HEK293 (cell line): ENCODE measurements around the gene HPRT1.

Source experiments
- CTCF ChIA-PET: fragments of 350-600 bp; formaldehyde crosslinking; extraction: SDS; loops from one replicate; lab custom pipeline; 2021; ENCODE audit warnings: antibody characterized with exemption; lab: Yijun Ruan, JAX
- POLR2A ChIA-PET: fragments of 300-600 bp; formaldehyde crosslinking; extraction: SDS; loops from one replicate; lab custom pipeline; 2020; ENCODE audit warnings: antibody characterized with exemption, inconsistent platforms; lab: Yijun Ruan, JAX
- H3K27ac ChIP-seq: fragments of 200-500 bp; sonication (Bioruptor generic); 2 replicates; pipeline ENCODE4 v1.5.1; 2014; ENCODE audit warnings: low read depth, low read length, control low read depth, inconsistent platforms; ENCODE audit errors: extremely low read depth
- H3K36me3 ChIP-seq, 2 experiments: fragments of 200-500 bp in 1 of 2; sonication (Bioruptor generic) in 1 of 2; 1 replicate in 1 of 2; 2 replicates in 1 of 2; pipeline ENCODE4 v1.5.1; 2014 to 2017; ENCODE audit warnings: inconsistent platforms in 2 of 2, low read length in 2 of 2; ENCODE audit not compliant: control insufficient read depth in 2 of 2, insufficient read depth in 1 of 2
- H3K4me1 ChIP-seq: fragments of 200-500 bp; sonication (Bioruptor generic); 2 replicates; pipeline ENCODE4 v1.5.1; 2014; ENCODE audit warnings: mild to moderate bottlenecking, low read length, inconsistent platforms; ENCODE audit not compliant: control insufficient read depth, insufficient read depth
- H3K4me3 ChIP-seq: 2 replicates; pipeline ENCODE4 v1.5.1; 2011; ENCODE audit warnings: low read depth, mild to moderate bottlenecking, control low read depth, low read length, moderate library complexity
- H3K9me3 ChIP-seq: fragments of 200-500 bp; sonication (Bioruptor generic); 2 replicates; pipeline ENCODE4 v1.5.1; 2014; ENCODE audit warnings: low read depth, low read length, inconsistent platforms; ENCODE audit not compliant: control insufficient read depth, insufficient read depth
- EGR2 ChIP-seq: fragments of 450-650 bp; formaldehyde crosslinking; IDR thresholded peaks from 2 replicates; pipeline ENCODE4 v1.5.1; 2016; ENCODE audit warnings: low read depth, missing biosample characterization, missing genetic modification characterization
- IKZF3 ChIP-seq: fragments of 450-650 bp; IDR thresholded peaks from 2 replicates; pipeline ENCODE4 v1.5.0; 2018; ENCODE audit warnings: missing biosample characterization, mild to moderate bottlenecking, missing genetic modification characterization, moderate library complexity
- PBX3 ChIP-seq: sonication (generic); formaldehyde crosslinking; IDR thresholded peaks from 2 replicates; pipeline ENCODE4 v1.8.1; 2022; ENCODE audit warnings: mild to moderate bottlenecking, moderate library complexity, missing genetic modification reagents
- ZBTB20 ChIP-seq: fragments of 450-650 bp; formaldehyde crosslinking; IDR thresholded peaks from 2 replicates; pipeline ENCODE4 v1.5.1; 2016; ENCODE audit warnings: missing biosample characterization, missing genetic modification characterization
- ZBTB26 ChIP-seq: fragments of 450-650 bp; formaldehyde crosslinking; optimal IDR thresholded peaks from 2 replicates; pipeline ENCODE3; 2016; ENCODE audit warnings: missing biosample characterization, mild to moderate bottlenecking, missing genetic modification characterization
- ZFHX2 ChIP-seq: fragments of 450-650 bp; formaldehyde crosslinking; conservative IDR thresholded peaks from 2 replicates; pipeline ENCODE4 v1.5.1; 2016; ENCODE audit warnings: missing biosample characterization, missing genetic modification characterization
- ZNF202 ChIP-seq: fragments of 450-650 bp; formaldehyde crosslinking; IDR thresholded peaks from 2 replicates; pipeline ENCODE4 v1.5.1; 2016; ENCODE audit warnings: missing biosample characterization, missing genetic modification characterization, borderline replicate concordance
- ZNF335 ChIP-seq: fragments of 450-650 bp; formaldehyde crosslinking; conservative IDR thresholded peaks from 2 replicates; pipeline ENCODE4 v1.5.1; 2016; ENCODE audit warnings: missing biosample characterization, missing genetic modification characterization
- ZNF341 ChIP-seq: fragments of 450-650 bp; formaldehyde crosslinking; IDR thresholded peaks from 2 replicates; pipeline ENCODE4; 2016; ENCODE audit warnings: low read depth, missing biosample characterization, missing genetic modification characterization
- ZNF433 ChIP-seq: fragments of 450-650 bp; formaldehyde crosslinking; IDR thresholded peaks from 2 replicates; pipeline ENCODE4 v1.5.1; 2016; ENCODE audit warnings: missing biosample characterization, missing genetic modification characterization, low read depth
- ZNF548 ChIP-seq: fragments of 450-650 bp; formaldehyde crosslinking; IDR thresholded peaks from 2 replicates; pipeline ENCODE4 v1.5.1; 2016; ENCODE audit warnings: missing biosample characterization, missing genetic modification characterization
- ZNF561 ChIP-seq: fragments of 450-650 bp; IDR thresholded peaks from 2 replicates; pipeline ENCODE4 v1.5.1; 2018; ENCODE audit warnings: missing biosample characterization, missing genetic modification characterization, borderline replicate concordance
- ZNF658 ChIP-seq: fragments of 450-650 bp; formaldehyde crosslinking; IDR thresholded peaks from 2 replicates; pipeline ENCODE4; 2016; ENCODE audit warnings: missing biosample characterization, missing genetic modification characterization
- ZNF670 ChIP-seq: fragments of 450-650 bp; formaldehyde crosslinking; IDR thresholded peaks from 2 replicates; pipeline ENCODE4 v1.5.1; 2016; ENCODE audit warnings: missing biosample characterization, missing genetic modification characterization, low read depth
- ZNF747 ChIP-seq: fragments of 450-650 bp; formaldehyde crosslinking; IDR thresholded peaks from 2 replicates; pipeline ENCODE4 v1.5.1; 2016; ENCODE audit warnings: missing biosample characterization, missing genetic modification characterization
- ZNF76 ChIP-seq: fragments of 450-650 bp; formaldehyde crosslinking; IDR thresholded peaks from 2 replicates; pipeline ENCODE4; 2016; ENCODE audit warnings: low read depth, missing biosample characterization, missing genetic modification characterization, borderline replicate concordance
- ZNF768 ChIP-seq: fragments of 450-650 bp; formaldehyde crosslinking; IDR thresholded peaks from 2 replicates; pipeline ENCODE4 v1.5.1; 2018; ENCODE audit warnings: missing biosample characterization, mild to moderate bottlenecking, missing genetic modification characterization
- ZSCAN30 ChIP-seq: fragments of 450-650 bp; IDR thresholded peaks from 2 replicates; pipeline ENCODE4 v1.5.1; 2018; ENCODE audit warnings: missing biosample characterization, mild to moderate bottlenecking, missing genetic modification characterization, moderate library complexity

HPRT1 gene

GRCh38 chrX:134460005-134460861 lies at the start of gene HPRT1 (continued):
- TF ChIP-seq ZBTB20 (peak; percentile 86; the same call in 1 of the 2 replicates), ZFHX2 (tag by site-specific recombination) (peak; percentile 90), ZSCAN30 (tag by site-specific recombination) (0 out of 2 replicates have a peak, but pooled peaks have one; percentile 17), ZNF433 (tag by site-specific recombination) (no peak), IKZF3 (no peak), ZNF341 (peak; percentile 55), ZNF335 (tag by site-specific recombination) (peak; percentile 86), ZNF747 (tag by site-specific recombination) (no peak), ZNF670 (tag by site-specific recombination) (no peak), ZNF548 (tag by site-specific recombination) (no peak), ZNF561 (tag by site-specific recombination) (peak; percentile 53; the same call in 1 of the 2 replicates), ZNF768 (no peak), ZNF76 (tag by site-specific recombination) (peak; percentile 68; the same call in 1 of the 2 replicates), ZBTB26 (tag by site-specific recombination) (peak; percentile 50), PBX3 (0 out of 2 replicates have a peak, but pooled peaks have one; percentile 46)
- TF ChIP-seq, all 188 proteins: peak for 28

GRCh38 chrX:134416087-134416486 lies 43.9 kb upstream of the HPRT1 start:
- ChIA-PET POLR2A (no interaction called here), CTCF (no interaction called here)
- Histone ChIP-seq H3K9me3 (no peaks in the 10 kb centered on the region), H3K4me3 (no peak overlapping the region), H3K27ac (no peak overlapping the region), H3K4me1 (no peaks in the 10 kb centered on the region), H3K36me3 (peaks cover 37 to 41% of the 10 kb centered on the region in 2 experiments)
- no peak for TF ChIP-seq EGR2

- TF ChIP-seq ZNF202, result no peak
- no peak for TF ChIP-seq ZNF658 (tag by site-specific recombination)
- ChIA-PET POLR2A (no interaction called here), CTCF (interaction anchor here (0.5 to 1.1 kb wide), 3 partner anchors 15 to 1126 kb away, joined by 3 to 5 read pairs (median 3); no protein-coding TSS in a partner anchor)
- Histone ChIP-seq H3K4me3 (no peak overlapping the region), H3K4me1 (no peaks in the 10 kb centered on the region), H3K36me3 (peaks cover 35 to 41% of the 10 kb centered on the region in 2 experiments), H3K9me3 (no peaks in the 10 kb centered on the region), H3K27ac (no peak overlapping the region)
These were observed 41.5 kb upstream of the HPRT1 start for GRCh38 chrX:134418317-134419113.
